Renal pelvis (tissue), 4 donors: ENCODE results near the gene ANKRD11. TPM values are rescaled to one million over a fixed set of nuclear protein-coding genes. Genes with fewer than 3 reads are reported as not detected.
"Not testable (repeated sequence)": the region's sequence is repeated elsewhere in the genome, so short reads cannot be mapped to it uniquely, and the experiment has no call there.

Experiments
- DNase-seq: peaks from one replicate; pipeline ENCODE4 v3.0.0-alpha.2; 2013
- polyA plus RNA-seq, 3 donors: library from polyadenylated mRNA; unstranded; fragments of 120-200 nt; gene quantifications; one replicate each; pipeline ENCODE4 v1.2.1, GENCODE V29; 2013; ENCODE audit not compliant: insufficient read length in 3 of 3

Gene ANKRD11
- polyA plus RNA-seq, 3 donors: 98.8 to 129 (median 113) TPM

DNA sequence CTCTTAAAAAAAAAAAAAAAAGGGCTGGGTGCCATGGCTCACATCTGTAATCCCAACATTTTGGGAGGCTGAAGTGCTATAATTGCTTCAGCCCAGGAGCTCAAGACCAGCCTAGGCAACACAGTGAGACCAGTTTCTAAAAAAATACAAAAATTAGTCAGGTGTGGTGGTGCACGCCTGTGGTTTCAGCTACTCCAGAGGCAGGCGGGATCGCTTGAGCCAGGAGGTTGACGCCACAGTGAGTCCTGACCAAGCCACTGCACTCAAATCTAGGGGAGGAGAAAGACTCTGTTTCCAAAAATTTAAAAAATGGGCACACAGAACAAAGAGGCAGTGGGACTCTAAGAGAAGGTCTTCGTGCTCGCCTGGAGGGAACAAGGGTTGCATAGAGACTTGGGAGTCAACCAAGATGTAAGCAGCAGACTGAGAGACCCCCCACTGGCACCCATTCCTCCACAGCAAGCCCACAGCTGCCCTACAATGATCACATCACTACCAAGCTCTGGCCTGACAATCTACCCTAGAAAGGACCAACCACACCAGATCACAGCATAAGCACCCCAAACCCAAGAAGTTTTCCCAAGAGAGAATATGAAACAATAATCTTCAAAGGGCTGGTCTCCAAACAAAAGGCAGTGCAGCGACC, 121.6 kb downstream of the ANKRD11 start:
- no peak for DNase-seq

DNA sequence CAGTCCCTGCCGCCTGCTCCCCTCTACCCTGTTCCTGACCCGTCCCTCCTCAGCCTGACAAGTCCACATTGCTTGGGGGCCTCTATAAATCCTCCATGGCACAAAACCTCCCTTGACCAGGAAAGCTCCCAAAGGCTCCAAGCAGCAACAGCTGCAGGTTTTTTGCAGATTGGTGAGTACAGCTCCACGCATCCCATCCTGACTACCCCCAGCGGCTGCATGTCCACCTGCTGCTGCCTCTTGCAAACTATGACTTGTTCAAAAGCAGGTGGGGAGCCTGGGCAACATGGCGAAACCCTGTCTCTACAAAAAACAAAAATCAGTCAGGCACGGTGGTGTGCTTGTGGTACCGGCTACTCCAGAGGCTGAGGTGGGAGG, 122.8 kb downstream of the ANKRD11 start:
- no peak for DNase-seq

DNA sequence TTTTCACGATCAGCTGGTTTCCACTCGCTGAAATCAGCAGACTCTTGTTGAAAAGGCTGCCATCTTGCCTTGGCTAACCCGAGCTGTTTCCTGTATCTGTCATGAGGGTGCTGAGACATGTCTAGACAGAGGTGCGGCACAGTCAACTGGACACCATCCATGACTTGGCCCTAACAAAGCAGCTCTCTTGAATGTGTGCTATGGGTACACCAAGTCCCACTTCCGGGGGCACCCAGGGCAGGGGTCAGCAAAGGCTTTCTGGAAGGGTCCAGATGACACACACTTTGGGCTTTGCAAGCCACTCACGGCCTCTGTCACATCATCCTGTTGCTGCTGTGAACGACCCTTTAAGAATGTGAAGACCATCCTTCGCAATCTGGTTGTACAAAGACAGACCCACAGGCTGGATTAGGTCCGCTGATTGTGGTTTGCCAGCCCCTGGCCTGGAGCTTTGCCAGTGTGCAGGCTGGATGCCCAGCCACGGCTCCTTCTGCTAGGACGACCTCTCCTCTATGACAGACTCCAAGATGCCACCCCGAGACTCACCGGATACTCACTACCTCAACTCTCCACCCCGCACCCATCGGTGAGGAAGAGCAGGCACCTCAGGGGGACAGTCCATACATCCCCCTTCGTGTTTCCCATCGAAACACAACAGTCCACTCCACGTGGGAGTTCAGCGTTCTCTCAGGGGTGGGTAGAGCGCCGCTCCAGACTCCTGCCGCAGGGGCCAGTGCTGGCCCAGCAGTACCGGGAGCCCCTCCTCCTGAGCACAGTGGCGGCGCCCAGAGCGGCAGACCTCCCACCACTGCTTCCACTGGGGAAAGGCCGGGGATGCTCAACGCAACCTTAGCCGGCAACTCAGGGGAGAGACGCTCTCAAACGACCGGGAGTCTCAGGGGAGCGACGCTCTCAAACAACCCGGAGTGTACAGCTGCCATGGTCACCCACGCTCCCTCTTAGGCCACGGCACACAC, 123.5 kb downstream of the ANKRD11 start:
- no peak for DNase-seq

DNA sequence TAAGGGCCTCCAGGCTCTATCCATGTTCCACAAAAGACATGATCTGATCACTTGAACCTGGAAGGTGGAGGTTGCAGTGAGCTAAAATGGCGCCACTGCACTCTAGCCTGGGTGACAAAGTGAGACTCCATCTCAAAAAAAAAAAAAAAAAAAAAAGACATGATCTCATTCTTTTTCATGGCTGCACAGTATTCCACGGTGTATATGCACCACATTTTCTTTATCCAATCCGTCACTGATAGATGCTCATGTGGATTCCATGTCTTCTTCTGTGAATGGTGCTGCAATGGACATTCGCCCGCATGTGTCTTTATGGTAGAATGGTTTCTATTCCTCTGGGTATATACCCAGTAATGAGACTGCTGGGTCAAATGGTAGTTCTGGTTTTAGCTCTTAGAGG, 124.4 kb downstream of the ANKRD11 start:
- no peak for DNase-seq

DNA sequence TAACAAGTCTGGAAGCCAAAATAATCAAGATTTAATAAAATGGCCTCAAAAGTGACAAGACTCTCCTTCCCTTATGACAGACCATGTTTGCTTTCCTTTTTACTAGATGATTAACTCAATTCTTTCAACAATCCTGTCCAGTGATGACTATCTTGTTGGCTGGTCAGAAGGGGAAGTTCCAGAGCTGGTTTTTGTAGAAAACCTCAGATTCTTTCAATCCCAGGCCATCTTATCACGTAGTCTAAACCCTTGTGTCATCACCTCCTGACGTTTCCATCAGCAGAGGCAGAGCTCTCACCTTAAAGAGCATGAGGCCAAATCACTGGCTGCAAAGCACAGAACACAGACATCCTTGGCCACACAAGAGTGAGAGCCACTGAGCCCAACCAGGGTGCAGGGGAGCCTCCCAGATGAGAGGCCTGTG, 125.3 kb downstream of the ANKRD11 start:
- no peak for DNase-seq

DNA sequence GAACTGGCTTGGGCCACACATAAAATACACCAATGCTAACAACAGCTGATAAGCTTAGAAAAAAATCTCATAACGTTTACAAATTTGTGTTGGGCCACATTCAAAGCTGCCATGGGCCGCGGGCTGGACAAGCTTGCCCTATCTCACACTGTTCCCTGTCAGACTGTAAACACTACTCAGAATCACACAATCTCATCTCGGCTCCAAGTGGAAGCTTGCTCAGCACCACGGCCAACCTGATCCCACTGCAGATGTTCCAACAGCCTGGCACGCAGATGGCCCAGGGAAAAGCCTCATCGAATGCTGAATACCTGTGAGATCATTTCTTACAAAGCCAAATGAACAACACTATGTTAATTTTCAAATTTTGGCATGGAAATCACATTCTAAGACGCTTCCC, 125.8 kb downstream of the ANKRD11 start:
- DNase-seq: no peak

DNA sequence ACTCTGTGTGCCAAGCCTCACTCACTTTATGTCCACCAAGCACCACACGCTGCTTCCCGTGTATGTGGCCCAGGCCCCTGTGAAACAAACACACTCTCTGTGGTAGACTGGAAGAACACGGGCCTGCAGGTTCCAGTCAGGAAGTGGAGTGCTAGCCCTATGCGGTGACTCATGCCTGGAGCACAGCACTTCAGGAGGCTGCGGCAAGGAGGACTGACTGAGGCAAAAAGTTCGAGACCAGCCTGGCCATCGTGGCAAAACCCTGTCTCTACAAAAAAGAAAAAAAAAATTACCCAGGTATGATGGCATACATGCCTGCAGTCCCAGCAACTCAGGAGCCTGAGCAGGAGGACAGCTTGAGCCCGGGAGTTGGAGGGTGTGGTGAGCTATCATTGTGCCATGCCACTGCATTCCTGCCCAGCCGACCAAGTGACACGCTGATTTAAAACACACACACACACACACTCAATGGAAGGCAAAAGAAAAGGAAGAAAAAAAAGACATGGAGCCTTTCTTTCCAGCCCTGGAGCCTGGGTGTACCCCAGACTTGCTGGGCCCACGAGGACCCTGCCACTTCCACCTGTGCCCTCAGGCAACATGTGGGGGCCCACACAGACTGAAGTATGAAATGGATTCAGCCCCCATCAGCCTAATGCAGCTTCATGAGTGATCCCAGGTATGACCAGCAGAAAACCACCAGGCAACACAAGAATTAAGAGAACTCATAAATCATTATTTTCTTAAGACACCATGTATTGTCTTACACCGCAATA, 126.6 kb downstream of the ANKRD11 start:
- no peak for DNase-seq

DNA sequence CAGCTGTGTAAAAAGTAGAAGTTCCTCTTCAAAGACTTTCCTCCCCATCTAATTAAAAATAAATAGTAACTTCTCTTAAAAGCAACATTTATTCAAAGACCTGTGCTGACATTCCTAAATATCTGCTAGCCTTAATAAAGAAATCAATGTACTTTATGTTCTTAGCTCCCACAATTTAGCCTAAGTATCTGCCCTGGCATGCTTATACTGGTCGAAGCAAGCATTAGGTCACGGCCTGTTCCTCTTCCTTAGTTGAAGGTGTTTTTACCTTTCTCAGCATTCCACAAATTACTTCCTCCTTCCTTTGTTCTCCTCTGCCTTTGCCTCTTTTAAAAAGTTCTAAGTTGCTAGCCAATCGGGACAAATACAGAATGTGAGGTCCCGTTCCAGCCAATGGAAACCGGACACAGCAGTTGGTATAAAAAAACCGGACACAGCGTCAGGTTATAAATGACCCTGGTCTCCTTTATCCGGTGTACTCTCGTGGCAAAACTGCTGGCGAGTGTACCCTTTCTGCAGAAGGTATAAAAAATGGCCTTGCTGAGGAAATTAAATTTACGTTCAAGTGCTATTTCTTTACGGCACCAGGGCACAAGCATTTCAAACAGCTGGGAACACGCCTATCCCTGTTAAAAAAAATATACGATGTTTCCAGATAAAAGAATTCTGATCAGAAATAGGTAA, 127.7 kb downstream of the ANKRD11 start:
- not testable (repeated sequence) for DNase-seq

DNA sequence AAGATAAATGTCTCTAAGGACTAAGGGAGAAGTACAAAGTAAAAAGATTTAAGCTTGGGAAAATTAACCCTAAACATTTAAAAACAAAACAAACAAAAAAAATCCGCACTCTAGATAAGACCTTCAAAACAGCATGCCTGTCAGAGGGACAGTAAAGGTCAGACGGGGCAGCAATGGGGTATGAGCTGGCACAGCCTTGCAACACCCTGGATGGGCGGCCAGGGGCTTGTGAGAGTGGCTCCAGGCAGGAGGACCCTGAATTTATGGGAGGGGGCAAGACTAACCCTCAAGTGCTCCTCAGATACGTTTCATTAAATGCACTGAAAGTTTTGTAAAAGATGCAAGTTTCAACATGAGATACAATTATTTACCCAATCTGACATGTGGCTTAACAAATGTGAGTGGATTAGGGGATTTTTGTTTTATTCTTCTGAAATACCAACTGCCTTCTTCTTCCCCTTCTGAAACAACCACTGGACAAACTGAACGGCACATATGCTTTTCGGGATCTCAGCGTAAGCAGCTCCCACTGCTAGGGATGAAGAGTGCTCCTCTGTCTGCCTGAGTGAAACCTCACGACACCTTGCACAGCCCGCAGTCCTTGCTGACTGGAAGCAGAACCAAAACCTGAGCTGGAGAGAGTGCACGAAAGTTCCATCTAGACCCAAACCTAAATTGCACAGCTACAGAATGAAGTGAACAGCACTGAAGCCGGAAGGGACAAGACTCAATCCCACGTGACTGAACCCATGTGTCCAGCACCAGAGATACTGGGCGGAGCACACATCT, 128.4 kb downstream of the ANKRD11 start:
- no peak for DNase-seq

DNA sequence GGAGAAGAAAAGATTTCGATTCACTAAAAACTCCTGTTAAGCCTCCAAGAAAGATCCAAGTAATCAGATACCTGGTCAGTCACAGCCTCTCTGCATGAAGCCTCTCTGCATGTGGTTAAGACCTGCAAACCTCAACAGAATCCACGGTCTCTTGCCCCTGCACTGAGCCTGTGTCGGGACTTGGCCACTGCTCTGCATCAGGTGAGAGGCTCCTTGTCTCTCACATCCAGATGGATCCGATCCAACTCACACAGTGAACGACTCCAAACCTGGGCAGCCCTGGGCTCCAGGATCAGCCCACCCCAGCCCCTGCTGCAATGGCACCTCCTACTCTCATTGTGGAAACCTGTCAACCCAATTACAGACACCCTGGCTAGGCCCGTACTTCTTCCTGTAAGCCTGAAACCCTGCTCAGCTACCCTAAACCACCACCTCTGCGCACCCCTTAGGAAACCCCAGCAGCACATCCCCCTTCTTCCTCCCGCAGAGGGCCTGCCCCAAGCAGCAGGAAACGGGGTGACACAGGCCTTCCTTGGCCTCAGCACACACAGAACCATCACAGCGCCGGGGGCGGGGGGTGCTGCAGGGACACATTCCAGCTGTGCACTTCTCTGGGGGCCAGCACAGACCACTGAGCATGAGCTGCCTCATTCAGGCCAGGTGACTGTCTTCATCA, 129.5 kb downstream of the ANKRD11 start:
- DNase-seq: no peak

DNA sequence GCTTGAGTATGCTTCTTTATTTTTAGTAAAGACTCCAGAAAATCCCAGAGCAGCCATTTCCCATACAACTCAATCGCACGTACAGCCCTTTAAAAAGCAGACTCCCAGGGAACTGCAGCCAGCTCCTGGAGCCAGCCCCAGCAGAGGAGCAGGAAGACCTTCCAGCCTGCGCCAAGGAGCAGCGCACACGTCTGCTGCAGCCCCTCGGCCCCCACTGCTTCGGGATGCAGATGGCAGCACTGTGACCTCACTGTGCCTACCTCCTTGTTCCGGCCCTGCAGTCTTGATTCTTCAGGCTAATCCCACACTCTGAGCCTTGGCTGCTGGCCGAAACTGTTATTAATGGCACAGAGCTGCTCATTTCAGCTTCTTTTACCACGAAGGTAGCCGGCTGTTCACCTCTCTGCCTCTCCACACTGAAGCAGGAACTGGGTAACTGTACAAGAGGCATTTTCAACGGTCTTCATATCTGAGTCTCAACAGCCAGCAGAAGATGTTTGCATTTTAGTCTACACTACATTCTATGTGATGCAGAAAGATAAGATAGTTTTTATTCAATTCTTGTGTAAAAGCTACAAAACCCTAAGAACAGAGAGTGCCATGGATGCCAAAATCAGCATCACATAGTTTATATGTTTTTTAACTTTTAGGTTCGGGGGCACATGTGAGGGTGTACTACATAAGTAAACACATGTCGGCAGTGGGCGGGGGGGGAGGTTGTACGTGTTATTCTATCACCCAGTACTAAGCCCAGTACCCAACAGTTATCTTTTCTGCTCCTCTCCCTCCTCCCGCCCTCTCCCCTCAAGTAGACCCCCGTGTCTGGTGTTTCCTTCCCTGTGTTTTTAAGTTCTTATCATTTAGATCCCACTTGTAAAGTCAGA, 130.9 kb downstream of the ANKRD11 start:
- no peak for DNase-seq

DNA sequence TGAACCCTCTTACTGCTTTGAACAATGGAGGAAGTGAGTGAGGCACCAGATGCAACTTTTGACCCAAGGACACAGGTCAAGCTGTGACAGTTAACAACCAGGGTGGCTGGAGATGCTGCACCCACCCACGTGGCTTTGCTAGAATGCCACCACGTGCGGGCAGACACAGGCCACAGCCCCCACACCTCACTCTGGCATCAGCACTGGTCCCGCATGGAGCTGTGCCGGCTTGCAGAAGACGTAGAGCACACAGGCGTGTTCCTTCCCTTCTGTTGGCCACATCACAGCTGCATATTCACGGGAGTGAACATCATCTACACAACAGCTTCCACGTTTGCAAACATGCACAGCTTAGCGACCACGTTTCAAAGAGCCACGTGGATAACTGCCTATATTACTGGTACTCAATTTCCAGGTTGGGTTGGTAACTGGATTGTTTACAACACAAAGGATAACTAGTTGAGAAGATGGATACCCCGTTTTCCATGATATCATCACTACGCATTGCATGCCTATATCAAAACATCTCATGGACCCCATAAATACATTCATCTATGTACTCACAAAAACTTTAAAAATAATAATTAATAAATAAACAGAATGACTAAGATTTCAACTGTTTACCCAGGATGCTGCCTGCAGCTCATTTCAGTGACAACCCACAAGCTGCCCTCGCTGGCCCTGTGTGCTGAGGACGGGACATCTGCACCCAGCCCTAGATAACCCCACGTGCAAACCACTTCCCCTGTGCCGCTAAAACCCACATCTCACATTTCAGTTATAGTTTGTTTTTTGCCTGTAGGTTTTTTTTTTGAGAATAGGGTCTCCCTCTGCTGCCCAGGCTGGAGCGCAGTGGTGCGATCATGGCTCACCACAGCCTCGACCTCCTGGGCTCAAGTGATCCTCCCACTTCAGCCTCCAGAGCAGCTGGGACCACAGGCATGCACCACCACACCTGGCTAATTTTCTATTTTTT, 132.0 kb downstream of the ANKRD11 start:
- no peak for DNase-seq

DNA sequence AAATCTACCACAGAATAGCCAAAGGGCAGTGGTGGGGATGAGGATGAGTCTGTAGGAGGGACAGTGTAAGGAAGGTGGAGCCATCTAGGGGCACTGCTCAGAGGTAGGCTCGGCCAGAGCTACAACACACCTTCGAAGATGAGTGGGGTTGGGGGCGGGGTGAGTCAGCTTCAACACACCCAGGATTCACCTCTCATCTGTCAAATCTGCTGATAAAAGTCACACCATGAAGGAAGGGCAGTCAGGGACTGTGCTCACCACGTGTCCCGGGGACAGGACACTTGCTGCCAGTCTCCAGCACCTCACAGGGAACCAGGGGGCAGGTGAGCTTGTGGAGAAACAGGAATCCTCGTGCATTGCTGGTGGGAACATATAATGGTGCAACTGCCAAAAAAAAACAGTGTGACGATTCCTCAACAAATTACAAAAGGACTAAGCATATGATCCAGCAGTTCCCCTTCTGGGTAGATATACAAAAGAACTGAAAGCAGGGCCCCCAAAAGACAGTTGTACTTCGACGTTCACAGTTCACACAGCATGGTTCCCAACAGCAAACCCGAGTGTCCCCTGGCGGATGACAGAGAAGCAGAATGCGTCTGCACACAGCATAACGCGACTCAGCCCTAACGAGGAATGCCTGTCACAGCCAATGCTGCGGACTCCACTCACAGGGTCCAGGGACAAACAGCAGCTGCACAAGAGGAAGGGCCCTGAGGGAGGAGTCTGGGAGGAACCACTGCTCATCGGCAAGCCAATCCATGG, 133.1 kb downstream of the ANKRD11 start:
- DNase-seq: peak; percentile 54

DNA sequence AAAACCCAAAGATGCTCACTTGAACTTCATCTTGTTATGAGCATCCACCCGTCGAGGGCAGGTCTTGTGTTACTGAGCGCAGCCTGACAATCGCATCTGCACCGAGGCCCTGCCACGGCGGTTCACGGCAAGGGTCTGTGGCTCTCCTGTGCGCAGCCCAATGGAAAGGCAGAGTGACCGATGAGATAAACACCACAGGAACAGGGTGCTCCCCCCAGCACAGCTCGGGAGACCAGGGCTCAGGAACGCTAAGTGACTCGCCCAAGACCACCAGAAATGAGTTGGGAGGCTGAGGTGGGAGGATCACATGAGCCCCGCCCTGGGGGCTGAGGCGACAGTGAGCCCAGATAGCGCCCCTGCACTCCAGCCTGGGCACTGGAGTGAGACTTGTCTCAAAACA, 134.7 kb downstream of the ANKRD11 start:
- DNase-seq: no peak

DNA sequence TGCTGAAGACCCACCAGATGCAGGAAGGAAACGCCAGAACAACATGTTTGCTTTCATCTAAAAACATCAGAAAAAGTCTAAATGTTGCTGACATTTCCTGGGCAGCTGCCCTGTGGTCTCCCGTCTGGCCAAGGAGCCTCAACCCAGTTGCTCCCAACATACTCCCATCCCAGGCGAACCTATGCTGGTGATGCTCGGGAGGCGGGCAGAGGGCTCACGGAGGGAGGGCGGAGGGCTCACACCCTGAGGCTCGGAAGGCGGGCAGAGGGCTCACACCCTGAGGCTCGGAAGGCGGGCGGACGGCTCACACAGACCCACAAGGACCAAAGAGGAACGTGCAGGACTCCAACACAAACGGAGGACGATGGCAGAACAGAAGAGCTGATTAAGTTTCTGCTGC, 135.4 kb downstream of the ANKRD11 start:
- no peak for DNase-seq

DNA sequence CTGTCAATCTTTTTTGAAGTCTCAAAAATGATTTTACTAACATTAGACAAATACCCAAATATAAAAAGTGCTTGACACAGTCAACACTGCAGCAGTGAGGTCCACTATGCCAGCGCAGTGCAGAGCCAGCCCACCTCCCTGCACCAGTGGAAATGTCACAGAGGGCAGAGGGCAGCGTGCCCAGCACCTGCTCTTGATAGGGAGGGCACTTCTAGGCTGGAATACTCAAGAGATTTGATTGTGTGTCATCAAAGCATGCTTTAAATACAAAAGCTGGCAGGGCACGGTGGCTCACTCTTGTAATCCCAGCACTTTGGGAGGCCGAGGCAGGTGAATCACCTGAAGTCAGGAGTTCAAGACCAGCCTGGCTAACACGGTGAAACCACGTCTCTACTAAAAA, 136.0 kb downstream of the ANKRD11 start:
- DNase-seq: no peak

DNA sequence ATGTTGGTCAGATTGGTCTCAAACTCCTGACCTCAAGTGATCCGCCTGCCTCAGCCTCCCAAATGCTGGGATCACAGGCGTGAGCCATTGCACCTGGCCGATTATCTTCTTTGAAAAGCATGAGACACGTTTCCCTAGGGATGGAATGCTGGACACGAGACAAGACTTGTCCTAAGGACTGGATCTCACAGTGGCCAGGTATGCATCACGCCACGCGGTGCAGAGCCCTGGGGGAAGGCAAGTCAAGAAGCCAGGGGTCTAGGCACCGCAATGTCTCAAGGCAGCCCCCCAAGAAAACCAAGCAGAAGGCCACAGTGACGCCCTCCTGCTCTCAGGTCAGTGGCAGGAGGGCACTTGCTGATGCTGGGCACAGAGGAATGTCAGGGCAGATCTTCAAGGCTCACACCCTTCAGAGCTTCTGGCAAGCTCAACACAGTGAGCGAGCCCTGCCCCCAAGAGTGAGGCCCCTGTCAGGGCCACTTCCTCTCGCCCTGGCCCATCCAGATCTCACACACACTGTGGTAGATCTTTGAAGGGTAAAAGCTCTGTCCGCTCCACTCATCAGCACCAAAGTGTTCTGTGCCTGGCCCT, 138.2 kb downstream of the ANKRD11 start:
- no peak for DNase-seq
